CD4-positive, alpha-beta T cell (primary cell): ENCODE measurements around the gene CCDC187. TPM values are rescaled to one million over a fixed set of nuclear protein-coding genes. Genes with fewer than 3 reads are reported as not detected.

ENCODE experiments used
- ATAC-seq: fragments of 200-7000 bp; cut with Tn5 transposase; one replicate; pipeline ENCODE4 v1.10.0; 2022; ENCODE audit warnings: mild to moderate bottlenecking; ENCODE audit not compliant: poor library complexity
- CTCF ChIA-PET: fragments of 350-600 bp; sonication (Branson Sonifier 250); formaldehyde crosslinking; loops from one replicate; lab custom pipeline; 2021; ENCODE audit warnings: antibody characterized with exemption, inconsistent platforms; lab: Charles Lee
- POLR2A ChIA-PET: fragments of 350-600 bp; sonication (Branson Sonifier 250); formaldehyde crosslinking; loops from one replicate; lab custom pipeline; 2021; ENCODE audit warnings: antibody characterized with exemption, inconsistent platforms; lab: Charles Lee
- DNase-seq, 14 experiments: peaks; one replicate each; pipeline ENCODE4 v3.0.0-alpha.2; 2013 to 2020; ENCODE audit warnings: mixed read lengths in 2 of 14
- H3K27ac ChIP-seq, 2 donors: one replicate each; pipeline versions ENCODE4 v1.5.1 to v1.7.0; 2013; ENCODE audit warnings: low read length in 2 of 2, low read depth in 1 of 2, mild to moderate bottlenecking in 1 of 2
- H3K27me3 ChIP-seq, 2 experiments: 1 replicate in 1 of 2; 2 replicates in 1 of 2; pipeline versions ENCODE4 v1.6.1 to v1.7.0; 2013; ENCODE audit warnings: low read length in 2 of 2, control low read depth in 1 of 2, mild to moderate bottlenecking in 1 of 2, moderate library complexity in 1 of 2; ENCODE audit not compliant: insufficient read depth in 2 of 2, control insufficient read depth in 1 of 2
- H3K36me3 ChIP-seq: one replicate; pipeline ENCODE4 v1.6.1; 2013; ENCODE audit warnings: low read length, control low read depth; ENCODE audit not compliant: insufficient read depth
- H3K4me1 ChIP-seq: one replicate; pipeline ENCODE4 v1.6.1; 2013; ENCODE audit warnings: low read length, control low read depth; ENCODE audit not compliant: insufficient read depth
- H3K4me3 ChIP-seq: one replicate; pipeline ENCODE4 v1.5.1; 2013; ENCODE audit warnings: mild to moderate bottlenecking, low read length, moderate library complexity
- H3K9me3 ChIP-seq, 2 experiments: 1 replicate in 1 of 2; 2 replicates in 1 of 2; pipeline versions ENCODE4 v1.6.1 to v1.7.0; 2013; ENCODE audit warnings: low read length in 2 of 2, mild to moderate bottlenecking in 2 of 2, control low read depth in 1 of 2, moderate library complexity in 1 of 2; ENCODE audit not compliant: control insufficient read depth in 1 of 2, insufficient read depth in 1 of 2
- H3K27ac Mint-ChIP-seq: one replicate; pipeline ENCODE4 v1.8.0; 2020; ENCODE audit warnings: mixed read lengths
- H3K27me3 Mint-ChIP-seq: one replicate; pipeline ENCODE4 v1.8.0; 2021; ENCODE audit warnings: mixed read lengths
- H3K36me3 Mint-ChIP-seq: one replicate; pipeline ENCODE4 v1.8.0; 2021; ENCODE audit warnings: low read depth, mixed read lengths
- H3K4me1 Mint-ChIP-seq: one replicate; pipeline ENCODE4 v1.8.0; 2021; ENCODE audit warnings: low read depth, mixed read lengths
- H3K4me3 Mint-ChIP-seq: one replicate; pipeline ENCODE4 v1.8.0; 2020; ENCODE audit warnings: mild to moderate bottlenecking, mixed read lengths
- H3K9me3 Mint-ChIP-seq: one replicate; pipeline ENCODE4 v1.8.0; 2020; ENCODE audit warnings: mixed read lengths
- intact Hi-C, 2 experiments: fragments of 100-400 bp; cut with DNase I in 1 of 2; cut with micrococcal nuclease in 1 of 2; formaldehyde crosslinking; loops; one replicate each; pipeline versions ENCODE4 v1.15.1 to v1.9.0; 2023 to 2025; cut with DNase I, micrococcal nuclease
- total RNA-seq, 174 experiments: library from RNA in 2 of 174; stranded (reverse) in 2 of 174; gene quantifications; one replicate each; pipeline ENCODE4 v1.2.3 and lab custom pipeline; 2021 to 2026
- TF ChIP-seq, protein P1 (sequence below): fragments of 200-600 bp; IDR thresholded peaks from one replicate; pipeline ENCODE4 v1.8.0; 2022; ENCODE audit warnings: antibody characterized with exemption, mild to moderate bottlenecking

The CCDC187 gene
- total RNA-seq, 2 experiments from 2014 or later: not detected

DNA sequence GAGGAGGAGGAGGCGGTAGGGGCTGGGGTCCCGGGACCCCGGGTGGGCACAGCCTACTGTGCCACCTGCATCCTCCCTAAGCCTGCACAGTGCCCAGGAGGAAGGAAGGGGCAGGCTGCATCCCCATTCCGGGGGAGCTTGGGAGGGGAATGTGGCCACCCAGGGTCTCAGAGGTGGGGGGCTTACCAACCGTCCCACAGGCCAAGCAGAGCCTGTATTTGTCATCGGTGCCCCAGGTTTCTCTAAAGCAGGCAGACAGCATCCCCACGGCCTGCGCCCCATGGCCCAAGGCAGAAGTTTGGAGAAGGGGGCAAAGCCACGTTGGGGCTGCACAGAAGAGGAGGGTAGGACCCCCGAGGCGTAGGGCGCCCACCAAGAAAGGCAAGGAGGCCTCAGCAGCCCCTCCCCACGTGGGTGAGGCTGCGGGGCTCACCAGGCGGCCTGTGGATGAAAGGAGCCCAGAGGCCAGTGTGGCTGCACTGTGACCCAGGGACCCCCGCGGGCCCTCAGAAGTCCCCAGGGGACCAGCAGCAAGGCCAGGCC, 22.9 kb upstream of the CCDC187 start:
- H3K9me3 ChIP-seq: peaks cover 0 to 4% of the 10 kb centered on the region in 2 experiments
- no peaks in the 10 kb centered on the region for H3K9me3 Mint-ChIP-seq
- H3K36me3 Mint-ChIP-seq: no peaks in the 10 kb centered on the region
- H3K27me3 ChIP-seq: peaks cover 0 to 2% of the 10 kb centered on the region in 2 experiments
- H3K4me3 Mint-ChIP-seq: peak overlapping the region; percentile 79
- no peak overlapping the region for H3K27ac Mint-ChIP-seq
- CTCF ChIA-PET: no interaction called here
- no peaks in the 10 kb centered on the region for H3K27me3 Mint-ChIP-seq
- ATAC-seq (no peak), DNase-seq (no peak)
- no peaks in the 10 kb centered on the region for H3K36me3 ChIP-seq
- peak overlapping the region; percentile 37 for H3K4me3 ChIP-seq
- POLR2A ChIA-PET: no interaction called here
- intact Hi-C loops: no loop called here
- peaks cover 5% of the 10 kb centered on the region for H3K4me1 Mint-ChIP-seq
- no peak overlapping the region for H3K27ac ChIP-seq
- peaks cover 26% of the 10 kb centered on the region for H3K4me1 ChIP-seq
- TF ChIP-seq, protein P1, sequence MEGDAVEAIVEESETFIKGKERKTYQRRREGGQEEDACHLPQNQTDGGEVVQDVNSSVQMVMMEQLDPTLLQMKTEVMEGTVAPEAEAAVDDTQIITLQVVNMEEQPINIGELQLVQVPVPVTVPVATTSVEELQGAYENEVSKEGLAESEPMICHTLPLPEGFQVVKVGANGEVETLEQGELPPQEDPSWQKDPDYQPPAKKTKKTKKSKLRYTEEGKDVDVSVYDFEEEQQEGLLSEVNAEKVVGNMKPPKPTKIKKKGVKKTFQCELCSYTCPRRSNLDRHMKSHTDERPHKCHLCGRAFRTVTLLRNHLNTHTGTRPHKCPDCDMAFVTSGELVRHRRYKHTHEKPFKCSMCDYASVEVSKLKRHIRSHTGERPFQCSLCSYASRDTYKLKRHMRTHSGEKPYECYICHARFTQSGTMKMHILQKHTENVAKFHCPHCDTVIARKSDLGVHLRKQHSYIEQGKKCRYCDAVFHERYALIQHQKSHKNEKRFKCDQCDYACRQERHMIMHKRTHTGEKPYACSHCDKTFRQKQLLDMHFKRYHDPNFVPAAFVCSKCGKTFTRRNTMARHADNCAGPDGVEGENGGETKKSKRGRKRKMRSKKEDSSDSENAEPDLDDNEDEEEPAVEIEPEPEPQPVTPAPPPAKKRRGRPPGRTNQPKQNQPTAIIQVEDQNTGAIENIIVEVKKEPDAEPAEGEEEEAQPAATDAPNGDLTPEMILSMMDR: no peak

DNA sequence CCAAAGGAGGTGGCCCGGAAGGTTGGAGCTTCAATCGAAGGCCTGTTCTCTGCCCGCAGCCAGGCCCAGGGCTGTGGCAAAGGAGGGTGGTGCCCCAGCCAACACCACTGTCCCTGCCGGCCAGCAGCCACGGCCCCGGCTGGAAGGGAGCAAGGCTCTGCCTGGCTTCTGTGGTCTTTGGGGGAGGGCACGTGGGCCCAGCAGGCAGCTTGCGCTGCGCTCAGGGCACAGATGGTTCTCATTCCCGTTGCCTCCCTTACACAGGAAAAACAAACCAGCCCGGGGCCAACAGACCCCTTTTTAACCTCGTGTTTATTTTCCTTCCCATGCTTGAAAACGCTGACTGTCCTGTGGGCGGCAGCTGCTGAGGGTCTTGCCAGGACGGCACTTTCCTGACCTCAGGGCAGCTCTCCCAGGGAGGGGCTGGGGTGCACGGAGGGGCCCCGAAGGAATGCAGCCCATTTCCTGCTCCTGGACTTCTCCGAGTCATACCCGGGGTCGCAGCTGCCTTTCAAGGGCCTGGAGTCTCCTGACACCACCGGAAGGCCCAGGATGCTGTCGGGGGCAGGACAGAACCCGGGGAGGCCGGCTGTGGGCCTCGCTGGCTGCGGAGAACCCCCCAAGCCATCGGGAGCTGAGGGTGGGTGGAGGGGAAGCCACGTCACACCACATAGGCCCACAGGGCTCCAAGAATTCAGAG, 22.3 kb upstream of the CCDC187 start:
- no peak overlapping the region for H3K27ac Mint-ChIP-seq
- peaks cover 5% of the 10 kb centered on the region for H3K4me1 Mint-ChIP-seq
- Histone ChIP-seq H3K9me3 (peaks cover 0 to 4% of the 10 kb centered on the region in 2 experiments), H3K4me1 (peaks cover 24% of the 10 kb centered on the region), H3K4me3 (no peak overlapping the region), H3K36me3 (no peaks in the 10 kb centered on the region), H3K27me3 (peaks cover 0 to 2% of the 10 kb centered on the region in 2 experiments), H3K27ac (no peak overlapping the region)
- TF ChIP-seq, protein P1: no peak
- H3K9me3 Mint-ChIP-seq: no peaks in the 10 kb centered on the region
- intact Hi-C loops: no loop called here
- ChIA-PET POLR2A (no interaction called here), CTCF (no interaction called here)
- H3K36me3 Mint-ChIP-seq: no peaks in the 10 kb centered on the region
- no peak for ATAC-seq
- no peak for DNase-seq
- H3K4me3 Mint-ChIP-seq: no peak overlapping the region
- H3K27me3 Mint-ChIP-seq: no peaks in the 10 kb centered on the region

DNA sequence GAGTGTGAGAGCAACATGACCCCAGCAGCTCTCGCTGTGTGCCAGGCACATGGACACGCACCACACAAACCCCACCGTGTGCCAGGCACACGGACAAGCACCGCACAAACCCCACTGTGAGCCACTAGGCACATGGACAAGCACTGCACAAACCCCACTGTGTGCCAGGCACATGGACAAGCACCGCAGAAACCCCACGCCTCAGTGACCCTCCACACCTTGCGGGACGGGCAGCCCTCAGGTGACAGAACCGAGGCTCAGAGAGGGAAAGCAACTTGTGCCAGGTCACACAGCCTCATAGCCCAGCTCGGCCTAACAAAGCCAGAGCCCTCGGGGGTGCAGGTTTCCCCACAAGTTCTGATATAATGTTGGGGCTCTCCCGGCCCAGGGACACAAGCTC, 21.5 kb upstream of the CCDC187 start:
- Mint-ChIP-seq H3K36me3 (no peaks in the 10 kb centered on the region), H3K27me3 (no peaks in the 10 kb centered on the region), H3K9me3 (no peaks in the 10 kb centered on the region), H3K4me3 (no peak overlapping the region), H3K4me1 (peaks cover 5% of the 10 kb centered on the region), H3K27ac (no peak overlapping the region)
- DNase-seq (no peak), ATAC-seq (no peak)
- H3K9me3 ChIP-seq: peaks cover 0 to 4% of the 10 kb centered on the region in 2 experiments
- peaks cover 24% of the 10 kb centered on the region for H3K4me1 ChIP-seq
- CTCF ChIA-PET: no interaction called here
- POLR2A ChIA-PET: no interaction called here
- H3K27me3 ChIP-seq: peaks cover 0 to 2% of the 10 kb centered on the region in 2 experiments
- no peak overlapping the region for H3K27ac ChIP-seq
- no peaks in the 10 kb centered on the region for H3K36me3 ChIP-seq
- TF ChIP-seq, protein P1: no peak
- intact Hi-C loops: no loop called here
- H3K4me3 ChIP-seq: no peak overlapping the region
